NOMO-1 treated with dmso at 0.1 percent for 144 hours (cell line): ENCODE data around the gene ECPAS.
"Not testable (repeated sequence)": the region's sequence is repeated elsewhere in the genome, so short reads cannot be mapped to it uniquely, and the experiment has no call there.

Experiments
- DNase-seq: peaks from one replicate; lab custom pipeline; 2025; ENCODE audit not compliant: unreplicated experiment; lab: John Stamatoyannopoulos, UW

The ECPAS gene

DNA sequence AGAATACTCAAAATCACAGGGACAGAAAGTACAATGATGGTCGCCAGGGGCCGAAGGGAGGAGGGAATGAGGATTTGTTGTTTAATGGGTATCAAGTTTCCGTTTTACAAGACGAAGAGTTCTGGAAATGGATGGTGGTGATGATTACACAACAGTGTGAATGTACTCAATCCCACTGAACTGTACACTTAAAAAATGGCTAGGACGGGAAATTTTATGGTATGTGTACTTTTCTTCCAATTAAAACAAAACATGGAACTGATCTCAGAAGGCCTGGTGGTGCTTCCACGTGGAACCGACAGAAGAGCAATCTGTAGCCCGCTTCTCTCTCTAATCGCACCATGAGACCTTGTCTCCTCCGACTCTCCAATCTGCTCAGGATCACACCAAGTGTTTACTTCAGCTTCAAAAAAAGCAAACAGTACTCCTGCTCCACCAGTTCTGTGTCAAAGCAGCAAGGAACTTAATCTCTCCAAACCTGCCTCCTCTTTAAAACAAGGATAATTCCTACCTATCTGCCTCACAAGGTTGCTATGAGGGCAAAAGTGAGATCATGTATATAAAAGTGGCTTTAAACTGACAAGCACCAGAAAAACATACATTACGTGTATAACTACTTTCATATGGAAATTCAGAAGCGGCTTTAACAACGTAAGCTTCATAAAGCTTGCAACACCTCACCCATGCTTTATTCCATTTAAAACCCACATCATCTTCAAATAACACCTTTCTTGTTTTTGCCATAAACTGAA lies 2.1 kb downstream of the ECPAS start:
- DNase-seq: no peak

DNA sequence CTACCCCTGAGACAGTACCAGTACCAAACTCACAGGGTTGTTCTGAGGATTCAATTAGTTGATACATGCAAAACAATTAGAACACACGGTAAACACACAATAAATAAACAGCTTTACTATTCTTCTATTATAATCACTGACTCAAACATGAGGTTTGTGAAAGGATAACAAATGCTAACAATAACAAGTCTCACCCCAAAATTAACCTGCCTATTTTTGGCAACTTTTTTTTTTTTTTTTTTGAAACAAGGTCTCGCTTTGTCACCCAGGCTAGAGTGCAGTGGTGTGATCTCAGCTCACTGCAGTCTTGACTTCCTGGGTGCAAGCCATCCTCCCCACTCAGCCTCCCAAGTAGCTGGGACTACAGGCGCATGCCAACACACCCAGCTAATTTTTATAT lies 6.5 kb downstream of the ECPAS start:
- DNase-seq: no peak

DNA sequence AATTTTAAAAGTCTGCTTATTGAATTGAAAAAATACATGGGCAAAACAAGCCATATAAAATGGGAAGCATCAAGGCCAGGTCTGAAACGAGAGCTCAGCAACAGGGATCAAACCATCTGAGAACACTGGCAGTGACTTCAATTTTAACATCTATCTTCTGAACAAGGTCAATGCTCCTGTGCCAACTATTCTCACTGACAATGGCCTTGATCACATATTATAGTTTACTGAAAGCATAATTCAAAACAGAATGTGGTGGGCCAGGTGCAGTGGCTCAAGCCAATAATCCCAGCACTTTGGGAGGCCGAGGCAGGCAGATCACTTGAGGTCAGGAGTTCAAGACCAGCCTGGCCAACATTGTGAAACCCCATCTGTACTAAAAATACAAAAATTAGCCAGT lies 9.0 kb downstream of the ECPAS start:
- DNase-seq: no peak

DNA sequence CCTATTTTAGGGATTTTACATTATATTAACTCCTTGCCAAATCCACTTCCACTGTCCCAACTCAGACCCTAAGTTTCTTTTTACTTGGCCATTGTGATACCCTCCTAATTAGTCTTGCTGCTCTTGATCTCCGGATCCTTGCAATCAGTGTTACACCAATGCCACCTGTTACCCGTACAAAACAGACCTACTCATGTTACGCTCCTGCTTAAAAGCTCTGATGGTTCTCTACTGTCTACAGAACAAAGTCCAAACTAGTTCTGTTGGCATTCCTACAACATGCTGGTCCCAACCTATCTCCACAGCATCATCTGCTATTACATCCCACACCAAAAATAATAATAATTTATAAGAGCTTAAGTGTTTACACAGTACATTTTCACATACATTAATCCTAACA lies 9.8 kb downstream of the ECPAS start:
- no peak for DNase-seq

DNA sequence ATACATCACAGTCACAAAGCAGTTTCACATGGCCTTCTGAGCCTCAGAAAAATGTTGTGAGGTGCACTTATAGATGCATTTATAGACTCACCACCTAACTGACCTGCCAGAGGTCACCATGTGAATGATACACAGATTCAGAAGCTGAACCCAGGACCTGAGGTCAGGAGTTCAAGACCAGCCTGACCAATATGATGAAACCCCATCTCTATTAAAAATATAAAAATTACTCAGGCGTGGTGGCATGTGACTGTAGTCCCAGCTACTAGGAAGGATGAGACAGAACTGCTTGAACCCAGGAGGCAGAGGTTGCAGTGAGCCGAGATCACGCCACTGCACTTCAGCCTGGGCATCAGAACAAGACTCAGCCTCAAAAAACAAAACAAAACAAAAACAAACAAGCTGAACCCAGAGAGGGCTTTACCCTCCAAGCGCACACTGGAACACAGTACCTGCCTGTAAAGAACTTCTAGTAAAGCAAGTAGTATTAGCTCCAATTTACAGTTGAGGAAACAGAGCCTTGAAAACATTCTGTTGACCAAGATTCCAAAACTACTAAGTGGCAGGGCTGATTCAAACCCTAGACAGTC lies 16.3 kb downstream of the ECPAS start:
- DNase-seq: no peak

DNA sequence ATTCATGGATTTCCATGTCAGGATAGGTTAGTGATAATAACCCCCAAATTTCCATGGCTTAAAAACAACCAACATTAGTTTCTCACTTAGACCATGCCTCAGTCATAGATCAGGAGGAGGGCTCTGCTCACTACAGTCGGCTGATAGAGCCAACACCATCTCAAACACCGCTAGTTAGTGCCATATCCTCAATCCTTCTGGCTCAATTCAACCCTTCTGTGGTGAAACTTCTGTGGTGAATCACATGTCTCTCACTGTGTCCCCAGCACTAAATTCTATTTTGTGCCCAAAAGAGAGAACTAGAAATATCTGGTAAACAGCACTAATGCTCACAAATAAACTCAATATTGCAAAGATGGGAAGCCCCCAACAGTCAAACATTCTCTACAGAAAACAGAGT lies 21.1 kb downstream of the ECPAS start:
- DNase-seq: no peak

DNA sequence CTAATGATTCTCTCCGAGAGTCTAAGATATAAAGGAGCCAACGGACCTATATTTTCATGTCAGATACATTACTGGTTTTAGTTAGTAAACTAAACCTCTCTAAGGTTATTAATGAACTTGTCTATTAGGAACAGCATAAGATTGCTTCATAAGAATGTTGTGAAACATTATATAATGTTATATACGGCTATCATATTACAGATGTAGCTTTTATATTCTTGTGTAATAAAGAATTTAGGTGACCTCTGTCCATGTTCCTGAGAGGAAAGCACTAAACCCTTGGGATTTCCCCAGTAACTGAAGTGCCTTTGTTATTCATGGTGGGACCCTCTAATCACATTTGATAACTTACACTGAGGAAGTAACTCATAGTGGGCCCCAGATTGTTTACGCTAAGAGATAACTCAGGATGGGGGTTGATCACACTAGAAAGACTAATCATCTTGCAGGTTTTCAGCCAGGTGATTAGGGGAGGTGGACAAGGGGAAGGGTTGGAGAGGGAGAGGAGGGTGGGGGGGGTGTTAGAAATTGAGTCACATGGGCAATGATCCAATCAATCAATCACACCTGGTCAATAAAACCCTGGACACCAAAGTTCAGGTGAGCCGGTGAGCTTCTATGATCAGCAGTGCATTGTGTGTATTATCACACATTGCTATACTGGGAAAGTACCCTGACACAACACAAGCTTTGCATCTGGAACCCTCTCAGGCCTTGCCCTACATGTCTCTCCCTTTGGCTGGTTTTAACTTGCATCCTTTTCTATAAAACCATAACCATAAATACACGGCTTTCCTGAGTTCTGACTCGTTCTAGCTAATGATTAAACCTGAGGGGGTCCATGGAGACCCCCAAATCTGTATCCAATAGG lies 25.8 kb downstream of the ECPAS start:
- no peak for DNase-seq

DNA sequence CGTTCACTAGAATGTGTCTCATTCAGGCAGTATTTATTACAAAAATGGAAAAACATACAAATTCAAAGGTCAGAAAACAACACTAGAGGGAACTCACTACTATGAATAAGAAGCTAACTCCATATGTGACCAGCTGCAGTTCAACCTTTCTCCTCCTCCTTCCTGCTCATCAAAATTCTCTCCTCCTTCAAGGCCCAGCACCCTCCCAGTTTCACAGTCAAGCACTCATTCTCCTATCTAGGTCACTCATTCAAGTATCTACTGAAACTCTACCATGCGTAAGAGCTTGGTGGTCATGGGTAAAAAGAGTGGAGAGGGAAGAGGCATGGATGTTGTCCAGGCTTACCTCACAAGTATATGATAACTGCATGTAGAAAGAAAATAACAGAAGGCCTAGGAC lies 27.7 kb downstream of the ECPAS start:
- no peak for DNase-seq

DNA sequence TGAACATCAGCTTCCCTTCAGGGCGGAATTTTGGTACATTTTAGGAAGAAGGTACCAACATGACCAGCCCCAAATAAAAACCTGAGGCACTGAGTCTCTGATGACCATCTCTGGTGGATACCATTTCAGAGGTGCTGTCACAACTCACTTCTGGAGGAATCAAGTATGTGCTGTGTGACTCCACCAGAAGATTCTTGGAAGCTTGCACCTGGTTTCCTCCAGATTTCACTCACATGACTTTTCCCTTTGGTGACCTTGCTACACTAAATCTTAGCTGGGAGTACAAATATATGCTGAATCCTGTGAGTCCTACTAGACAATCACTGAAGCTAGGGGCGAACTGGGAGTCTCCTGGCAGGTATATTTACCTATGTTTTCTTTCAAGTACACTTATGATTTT lies 28.5 kb downstream of the ECPAS start:
- no peak for DNase-seq

DNA sequence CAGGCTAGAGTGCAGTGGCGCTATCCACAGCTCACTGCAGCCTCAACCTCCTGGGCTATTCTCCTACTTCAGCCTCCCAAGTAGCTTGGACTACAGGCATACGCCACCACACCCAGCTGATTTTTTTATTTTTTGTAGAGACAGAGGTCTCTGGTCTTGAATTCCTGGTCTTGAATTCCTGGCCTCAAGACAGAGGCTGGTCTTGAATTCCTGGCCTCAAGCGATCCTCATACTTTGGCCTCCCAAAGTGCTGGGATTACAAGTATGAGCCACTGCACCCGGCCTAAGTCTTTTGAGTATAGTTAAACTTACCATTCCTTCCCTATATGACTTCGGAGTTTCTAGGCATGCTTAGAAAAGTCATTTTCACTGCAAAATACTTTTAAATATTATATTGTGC lies 29.4 kb downstream of the ECPAS start:
- no peak for DNase-seq

DNA sequence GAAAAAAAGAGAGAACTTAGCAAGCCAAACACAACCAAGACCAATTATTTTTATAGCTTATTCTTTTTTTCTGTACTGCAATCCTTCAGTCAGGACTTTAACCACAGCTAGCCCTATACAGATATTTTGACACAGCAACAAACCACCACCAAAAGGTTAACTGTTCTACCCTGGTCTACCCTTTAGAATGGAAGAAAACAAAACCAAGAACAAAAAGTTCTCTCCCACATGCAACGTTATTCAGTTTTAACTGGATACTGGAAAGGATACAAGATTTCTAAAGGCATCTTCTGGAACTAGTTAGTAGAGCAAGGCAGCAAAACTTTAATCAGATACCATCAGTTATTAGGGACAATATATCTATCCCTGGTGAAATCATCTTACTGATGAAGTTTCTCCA lies 32.6 kb downstream of the ECPAS start:
- DNase-seq: no peak

DNA sequence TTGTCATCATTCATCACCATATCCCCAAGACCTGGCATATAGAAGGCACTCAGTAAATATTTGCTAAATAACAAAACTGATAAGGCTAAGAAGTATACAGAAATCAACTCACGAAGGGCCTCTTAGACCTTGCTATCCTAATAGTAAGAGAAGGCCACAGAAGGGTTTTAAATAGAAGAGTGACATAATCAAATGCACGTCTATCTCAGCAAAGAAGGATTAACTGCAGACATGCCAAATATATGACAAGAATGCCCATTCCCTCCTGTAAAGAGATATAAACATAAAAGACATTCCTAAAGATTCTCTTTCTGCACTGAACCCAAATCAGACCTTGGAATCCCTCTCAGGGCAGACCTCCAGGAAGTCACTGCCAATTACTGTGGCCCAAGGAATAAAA lies 34.1 kb downstream of the ECPAS start:
- DNase-seq: no peak

DNA sequence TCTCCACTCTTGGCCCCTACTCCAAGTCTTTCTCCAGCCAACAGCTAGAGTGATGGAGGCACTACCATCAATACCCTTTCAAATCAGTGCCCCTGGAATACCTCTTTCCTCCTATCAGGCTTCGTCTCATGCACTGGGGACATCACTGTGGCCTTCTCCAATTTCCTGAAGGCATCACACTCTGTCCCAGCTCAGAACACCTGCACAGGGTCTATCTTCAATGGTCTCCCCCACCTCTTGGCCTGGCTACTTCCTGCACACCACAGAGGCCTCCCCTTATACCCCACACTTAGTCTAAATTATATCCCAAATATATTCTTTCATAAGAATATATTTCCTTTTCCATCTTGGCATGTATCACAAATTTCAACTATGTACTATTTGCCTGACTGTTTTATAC lies 34.5 kb downstream of the ECPAS start:
- DNase-seq: no peak

DNA sequence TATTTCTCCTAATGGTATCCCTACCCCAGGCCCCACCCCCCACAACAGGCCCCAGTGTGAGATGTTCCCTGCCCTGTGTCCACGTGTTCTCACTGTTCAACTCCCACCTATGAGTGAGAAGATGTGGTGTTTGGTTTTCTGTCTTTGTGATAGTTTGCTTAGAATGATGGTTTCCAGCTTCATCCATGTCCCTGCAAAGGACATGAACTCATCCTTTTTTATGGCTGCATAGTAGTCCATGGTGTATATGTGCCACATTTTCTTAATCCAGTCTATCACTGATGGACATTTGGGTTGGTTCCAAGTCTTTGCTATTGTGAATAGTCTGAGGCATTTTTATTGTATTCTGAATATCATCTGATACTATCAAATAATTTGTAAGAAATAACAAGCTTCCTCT lies 38.4 kb downstream of the ECPAS start:
- not testable (repeated sequence) for DNase-seq

DNA sequence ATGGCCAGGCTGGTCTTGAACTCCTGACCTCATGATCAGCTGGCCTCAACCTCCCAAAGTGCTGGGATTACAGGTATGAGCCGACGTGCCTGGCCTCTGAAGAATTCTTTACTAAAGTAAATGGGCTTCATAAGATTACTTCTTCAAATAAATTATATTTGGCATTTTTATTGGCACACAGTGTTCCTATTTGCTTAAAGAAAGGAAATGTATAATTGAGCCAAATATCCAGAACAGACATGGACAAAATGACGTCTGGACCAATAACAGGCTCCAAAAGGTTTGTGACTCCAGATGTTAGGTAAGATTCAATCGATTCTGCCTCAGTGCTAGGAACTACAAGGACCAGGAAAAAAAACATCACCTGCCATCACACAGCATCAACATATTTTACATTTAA lies 40.7 kb downstream of the ECPAS start:
- DNase-seq: no peak

DNA sequence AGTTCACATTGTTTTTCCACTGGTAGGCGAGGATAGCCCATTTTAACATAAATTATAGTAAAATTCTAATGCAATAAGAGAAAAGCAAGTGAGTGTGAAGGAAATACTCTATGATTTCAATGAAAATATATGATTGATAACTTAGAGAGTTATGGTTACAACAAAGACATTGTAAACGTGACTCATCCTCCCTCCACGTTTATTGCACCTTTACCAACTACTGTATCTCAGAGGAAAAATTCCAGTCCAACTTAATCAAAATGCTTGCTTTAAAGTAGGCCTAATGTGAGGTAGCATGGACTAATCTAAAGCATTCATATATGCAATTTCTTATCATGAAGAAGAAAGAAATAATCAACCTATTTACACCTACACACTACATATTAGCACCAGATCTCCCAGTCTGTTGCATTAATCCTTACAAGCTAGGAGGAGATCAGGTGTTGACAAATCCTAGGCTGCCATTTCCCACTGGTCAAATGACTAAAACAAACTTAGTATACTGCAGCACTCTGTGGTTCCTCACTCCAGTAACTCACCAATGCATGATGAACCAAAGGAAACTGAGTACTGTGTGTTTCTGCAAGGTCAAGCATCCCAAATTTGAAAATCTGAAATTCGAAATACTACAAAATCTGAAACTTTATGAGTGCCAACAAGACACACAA lies 41.7 kb downstream of the ECPAS start:
- DNase-seq: no peak

DNA sequence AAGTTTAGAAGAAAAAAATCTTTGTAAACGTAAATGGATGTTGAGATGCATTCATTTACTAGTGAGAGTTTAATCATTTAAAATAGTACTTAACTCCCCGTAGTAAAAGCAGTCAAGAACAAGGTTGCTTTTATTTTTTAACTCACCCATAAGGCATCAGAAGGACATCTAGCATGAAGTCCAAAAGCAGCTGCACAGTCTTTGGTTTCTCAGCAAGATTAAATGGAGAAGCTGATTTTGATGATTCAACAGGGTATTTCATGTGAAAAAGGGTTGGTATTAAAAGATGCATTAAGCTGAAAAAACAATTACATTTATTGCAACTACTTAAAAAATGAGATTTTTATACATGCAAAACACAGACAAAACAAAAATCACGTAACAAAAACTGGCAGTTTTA lies 44.0 kb downstream of the ECPAS start:
- DNase-seq: no peak

DNA sequence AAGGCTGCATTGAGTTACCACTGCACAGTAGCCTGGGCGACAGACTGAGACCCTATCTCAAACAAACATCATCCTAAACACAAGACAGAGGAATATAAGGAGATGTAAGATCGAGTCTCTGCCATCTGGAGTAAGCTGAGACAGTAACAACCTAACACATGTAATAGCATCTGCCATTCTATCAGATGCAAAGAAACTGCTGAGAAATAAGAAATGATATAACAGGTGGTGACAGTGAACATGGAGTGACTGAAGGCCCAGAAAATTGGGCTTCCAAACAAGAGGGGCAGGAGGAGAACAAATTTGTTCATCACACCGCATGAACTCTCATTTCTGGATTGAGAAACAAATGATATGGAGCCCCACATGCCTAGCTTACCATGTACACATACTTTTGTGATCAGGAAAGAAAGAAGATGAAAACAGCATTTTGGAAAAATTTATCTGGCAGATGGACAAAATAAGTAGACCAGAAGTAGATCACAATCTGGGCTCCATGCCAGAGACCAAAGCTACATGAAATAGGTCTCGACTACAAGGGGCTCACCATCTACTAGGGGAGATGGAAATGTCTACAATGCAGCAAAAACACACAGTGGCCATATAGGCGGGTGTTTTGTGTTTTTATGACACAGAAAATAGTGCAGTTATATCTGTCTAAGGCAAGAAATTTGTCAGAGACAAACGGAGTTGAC lies 45.5 kb downstream of the ECPAS start:
- DNase-seq: no peak

DNA sequence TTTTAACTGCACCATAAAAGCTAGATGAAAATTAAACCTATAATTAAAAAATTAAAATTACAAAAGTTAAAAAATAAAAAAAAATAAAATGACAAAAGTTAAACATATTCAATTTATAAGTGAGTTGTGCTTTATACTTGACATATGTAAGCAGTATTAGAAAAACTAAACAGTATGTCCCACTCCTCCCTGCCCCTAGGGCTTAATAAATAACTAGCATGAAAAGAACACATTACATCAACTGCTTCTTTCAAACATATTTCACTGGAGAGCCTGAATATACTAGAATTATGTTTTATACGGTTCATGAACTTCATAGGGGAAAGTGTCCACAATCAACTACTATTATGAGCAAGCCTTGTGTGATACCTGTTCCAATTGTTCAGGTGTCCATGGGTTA lies 47.6 kb downstream of the ECPAS start:
- DNase-seq: no peak

DNA sequence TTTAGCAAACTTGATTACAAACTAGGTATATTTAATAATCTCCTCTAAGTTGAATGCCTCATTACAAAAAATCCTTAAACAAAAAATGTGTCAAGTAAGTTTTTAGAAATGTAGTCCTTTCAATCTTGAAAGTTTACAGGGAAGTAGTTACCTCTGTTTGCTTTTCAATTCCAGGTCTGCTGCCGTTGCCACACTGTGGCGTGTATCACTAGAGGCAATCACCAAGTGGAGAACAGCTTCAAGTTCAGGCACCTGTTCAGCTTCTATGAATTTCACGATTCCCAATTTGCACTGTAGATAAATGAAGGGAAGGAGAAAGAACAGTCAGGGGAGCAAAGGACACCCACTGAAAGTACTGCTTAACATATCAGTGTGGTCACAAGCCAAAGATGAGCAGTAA lies 51.1 kb downstream of the ECPAS start:
- DNase-seq: no peak

DNA sequence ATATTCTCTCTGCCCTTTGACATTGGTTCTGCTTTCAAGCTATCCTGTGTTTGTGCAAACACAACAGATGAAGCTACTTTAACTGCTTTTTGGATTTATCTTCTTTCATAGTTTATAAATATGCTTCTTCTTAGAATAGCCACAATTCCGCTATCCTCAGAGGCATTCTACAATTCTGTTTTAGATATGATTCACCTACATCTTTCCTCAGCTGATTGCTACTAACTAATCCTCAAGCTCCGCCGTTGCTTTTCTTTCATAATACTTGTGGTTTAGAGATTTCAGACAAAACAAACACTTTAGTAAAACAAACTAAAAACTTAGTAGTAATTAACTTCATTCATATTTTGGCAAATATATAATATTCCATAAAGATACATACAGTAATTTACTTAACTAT lies 52.5 kb downstream of the ECPAS start:
- no peak for DNase-seq
